Measurements from ENCODE around the gene UCK2. TPM values are rescaled to one million over a fixed set of nuclear protein-coding genes. Genes with fewer than 3 reads are reported as not detected.

Gene UCK2
- total and polyA plus RNA-seq, 10 of the 15 experiments (the other 5 are each of a cell fraction or from before 2014, with no cell fraction given) = 55.3 to 106 (median 84.9) TPM

DNA sequence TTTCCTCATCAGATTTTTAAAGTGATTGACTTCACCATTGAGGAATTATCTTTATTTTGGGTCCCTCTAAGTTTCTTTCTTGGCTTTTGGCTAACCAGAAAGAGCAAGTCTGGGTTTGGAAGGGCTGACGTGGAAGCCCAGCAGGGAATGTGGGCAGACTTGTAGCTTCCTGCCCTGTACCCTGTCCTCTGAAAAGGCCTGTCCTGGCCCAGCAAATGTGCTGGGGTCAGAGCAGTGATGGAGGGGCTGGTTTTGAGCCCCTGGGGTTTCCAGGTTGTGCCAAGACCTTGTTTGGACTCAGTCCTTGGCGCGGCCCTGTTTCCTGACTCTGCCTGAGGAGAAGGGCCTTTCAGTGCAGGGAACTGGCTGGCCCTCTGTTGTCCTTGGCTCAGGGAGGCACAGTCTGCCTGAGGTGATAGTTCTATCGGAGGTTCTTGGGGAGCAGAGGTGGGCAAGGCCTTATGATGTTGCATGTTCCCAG, 72.1 kb downstream of the UCK2 start:
- Histone ChIP-seq H3K79me2 (ENCODE audit: control insufficient read depth, insufficient read depth, low read length) (no peaks in the 10 kb centered on the region), H3K36me3 (ENCODE audit: control insufficient read depth in 2 of 2, insufficient read depth in 2 of 2, low read length in 1 of 2) (peaks cover 8 to 27% of the 10 kb centered on the region in 2 experiments), H2AFZ (ENCODE audit: control insufficient read depth, low read depth, low read length) (no peak overlapping the region), H3K9me3 (replicated peaks; ENCODE audit: control insufficient read depth, insufficient read depth, low read length) (no peaks in the 10 kb centered on the region), H3K4me2 (ENCODE audit: control insufficient read depth, insufficient read depth) (no peak overlapping the region), H3K27me3 (replicated peaks in 1 of 2; ENCODE audit: control insufficient read depth in 2 of 2, insufficient read depth in 2 of 2, low read length in 1 of 2) (no peaks in the 10 kb centered on the region), H3K4me3 (no peak overlapping the region), H3K9ac (ENCODE audit: control insufficient read depth, insufficient read depth, low read length) (no peak overlapping the region), H4K20me1 (ENCODE audit: control insufficient read depth, insufficient read depth) (no peaks in the 10 kb centered on the region), H3K4me1 (ENCODE audit: control insufficient read depth, insufficient read depth, low read length) (no peaks in the 10 kb centered on the region), H3K27ac (ENCODE audit: control insufficient read depth, insufficient read depth) (no peak overlapping the region)
- TF ChIP-seq ZNF274 (IDR thresholded peaks at IDR 0.05; ENCODE audit: insufficient read depth, insufficient read length) (no peak), PAX5 (IDR thresholded peaks at IDR 0.05; ENCODE audit: borderline replicate concordance, low read depth, low read length) (no peak), ZNF24 (IDR thresholded peaks at IDR 0.05) (no peak), NFIC (IDR thresholded peaks at IDR 0.05; ENCODE audit: low read depth, low read length) (no peak), KAT2A (conservative IDR thresholded peaks at IDR 0.05; ENCODE audit: control insufficient read depth, low read depth, low read length) (no peak), CREB1 (IDR thresholded peaks at IDR 0.05; ENCODE audit: low read depth) (no peak), NFYB (IDR thresholded peaks at IDR 0.05; ENCODE audit: insufficient read depth, low read depth, low read length) (no peak), NFXL1 (IDR thresholded peaks at IDR 0.05; ENCODE audit: borderline replicate concordance) (no peak)
- TF ChIP-seq, protein P1, sequence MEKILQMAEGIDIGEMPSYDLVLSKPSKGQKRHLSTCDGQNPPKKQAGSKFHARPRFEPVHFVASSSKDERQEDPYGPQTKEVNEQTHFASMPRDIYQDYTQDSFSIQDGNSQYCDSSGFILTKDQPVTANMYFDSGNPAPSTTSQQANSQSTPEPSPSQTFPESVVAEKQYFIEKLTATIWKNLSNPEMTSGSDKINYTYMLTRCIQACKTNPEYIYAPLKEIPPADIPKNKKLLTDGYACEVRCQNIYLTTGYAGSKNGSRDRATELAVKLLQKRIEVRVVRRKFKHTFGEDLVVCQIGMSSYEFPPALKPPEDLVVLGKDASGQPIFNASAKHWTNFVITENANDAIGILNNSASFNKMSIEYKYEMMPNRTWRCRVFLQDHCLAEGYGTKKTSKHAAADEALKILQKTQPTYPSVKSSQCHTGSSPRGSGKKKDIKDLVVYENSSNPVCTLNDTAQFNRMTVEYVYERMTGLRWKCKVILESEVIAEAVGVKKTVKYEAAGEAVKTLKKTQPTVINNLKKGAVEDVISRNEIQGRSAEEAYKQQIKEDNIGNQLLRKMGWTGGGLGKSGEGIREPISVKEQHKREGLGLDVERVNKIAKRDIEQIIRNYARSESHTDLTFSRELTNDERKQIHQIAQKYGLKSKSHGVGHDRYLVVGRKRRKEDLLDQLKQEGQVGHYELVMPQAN (conservative IDR thresholded peaks at IDR 0.05) = no peak
- TF ChIP-seq, protein P2, sequence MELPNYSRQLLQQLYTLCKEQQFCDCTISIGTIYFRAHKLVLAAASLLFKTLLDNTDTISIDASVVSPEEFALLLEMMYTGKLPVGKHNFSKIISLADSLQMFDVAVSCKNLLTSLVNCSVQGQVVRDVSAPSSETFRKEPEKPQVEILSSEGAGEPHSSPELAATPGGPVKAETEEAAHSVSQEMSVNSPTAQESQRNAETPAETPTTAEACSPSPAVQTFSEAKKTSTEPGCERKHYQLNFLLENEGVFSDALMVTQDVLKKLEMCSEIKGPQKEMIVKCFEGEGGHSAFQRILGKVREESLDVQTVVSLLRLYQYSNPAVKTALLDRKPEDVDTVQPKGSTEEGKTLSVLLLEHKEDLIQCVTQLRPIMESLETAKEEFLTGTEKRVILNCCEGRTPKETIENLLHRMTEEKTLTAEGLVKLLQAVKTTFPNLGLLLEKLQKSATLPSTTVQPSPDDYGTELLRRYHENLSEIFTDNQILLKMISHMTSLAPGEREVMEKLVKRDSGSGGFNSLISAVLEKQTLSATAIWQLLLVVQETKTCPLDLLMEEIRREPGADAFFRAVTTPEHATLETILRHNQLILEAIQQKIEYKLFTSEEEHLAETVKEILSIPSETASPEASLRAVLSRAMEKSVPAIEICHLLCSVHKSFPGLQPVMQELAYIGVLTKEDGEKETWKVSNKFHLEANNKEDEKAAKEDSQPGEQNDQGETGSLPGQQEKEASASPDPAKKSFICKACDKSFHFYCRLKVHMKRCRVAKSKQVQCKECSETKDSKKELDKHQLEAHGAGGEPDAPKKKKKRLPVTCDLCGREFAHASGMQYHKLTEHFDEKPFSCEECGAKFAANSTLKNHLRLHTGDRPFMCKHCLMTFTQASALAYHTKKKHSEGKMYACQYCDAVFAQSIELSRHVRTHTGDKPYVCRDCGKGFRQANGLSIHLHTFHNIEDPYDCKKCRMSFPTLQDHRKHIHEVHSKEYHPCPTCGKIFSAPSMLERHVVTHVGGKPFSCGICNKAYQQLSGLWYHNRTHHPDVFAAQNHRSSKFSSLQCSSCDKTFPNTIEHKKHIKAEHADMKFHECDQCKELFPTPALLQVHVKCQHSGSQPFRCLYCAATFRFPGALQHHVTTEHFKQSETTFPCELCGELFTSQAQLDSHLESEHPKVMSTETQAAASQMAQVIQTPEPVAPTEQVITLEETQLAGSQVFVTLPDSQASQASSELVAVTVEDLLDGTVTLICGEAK (IDR thresholded peaks at IDR 0.05; ENCODE audit: borderline replicate concordance) = no peak
- TF ChIP-seq, protein P3, sequence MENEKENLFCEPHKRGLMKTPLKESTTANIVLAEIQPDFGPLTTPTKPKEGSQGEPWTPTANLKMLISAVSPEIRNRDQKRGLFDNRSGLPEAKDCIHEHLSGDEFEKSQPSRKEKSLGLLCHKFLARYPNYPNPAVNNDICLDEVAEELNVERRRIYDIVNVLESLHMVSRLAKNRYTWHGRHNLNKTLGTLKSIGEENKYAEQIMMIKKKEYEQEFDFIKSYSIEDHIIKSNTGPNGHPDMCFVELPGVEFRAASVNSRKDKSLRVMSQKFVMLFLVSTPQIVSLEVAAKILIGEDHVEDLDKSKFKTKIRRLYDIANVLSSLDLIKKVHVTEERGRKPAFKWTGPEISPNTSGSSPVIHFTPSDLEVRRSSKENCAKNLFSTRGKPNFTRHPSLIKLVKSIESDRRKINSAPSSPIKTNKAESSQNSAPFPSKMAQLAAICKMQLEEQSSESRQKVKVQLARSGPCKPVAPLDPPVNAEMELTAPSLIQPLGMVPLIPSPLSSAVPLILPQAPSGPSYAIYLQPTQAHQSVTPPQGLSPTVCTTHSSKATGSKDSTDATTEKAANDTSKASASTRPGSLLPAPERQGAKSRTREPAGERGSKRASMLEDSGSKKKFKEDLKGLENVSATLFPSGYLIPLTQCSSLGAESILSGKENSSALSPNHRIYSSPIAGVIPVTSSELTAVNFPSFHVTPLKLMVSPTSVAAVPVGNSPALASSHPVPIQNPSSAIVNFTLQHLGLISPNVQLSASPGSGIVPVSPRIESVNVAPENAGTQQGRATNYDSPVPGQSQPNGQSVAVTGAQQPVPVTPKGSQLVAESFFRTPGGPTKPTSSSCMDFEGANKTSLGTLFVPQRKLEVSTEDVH (IDR thresholded peaks at IDR 0.05; ENCODE audit: low read depth, partially characterized antibody) = no peak
- TF ChIP-seq, protein P4, sequence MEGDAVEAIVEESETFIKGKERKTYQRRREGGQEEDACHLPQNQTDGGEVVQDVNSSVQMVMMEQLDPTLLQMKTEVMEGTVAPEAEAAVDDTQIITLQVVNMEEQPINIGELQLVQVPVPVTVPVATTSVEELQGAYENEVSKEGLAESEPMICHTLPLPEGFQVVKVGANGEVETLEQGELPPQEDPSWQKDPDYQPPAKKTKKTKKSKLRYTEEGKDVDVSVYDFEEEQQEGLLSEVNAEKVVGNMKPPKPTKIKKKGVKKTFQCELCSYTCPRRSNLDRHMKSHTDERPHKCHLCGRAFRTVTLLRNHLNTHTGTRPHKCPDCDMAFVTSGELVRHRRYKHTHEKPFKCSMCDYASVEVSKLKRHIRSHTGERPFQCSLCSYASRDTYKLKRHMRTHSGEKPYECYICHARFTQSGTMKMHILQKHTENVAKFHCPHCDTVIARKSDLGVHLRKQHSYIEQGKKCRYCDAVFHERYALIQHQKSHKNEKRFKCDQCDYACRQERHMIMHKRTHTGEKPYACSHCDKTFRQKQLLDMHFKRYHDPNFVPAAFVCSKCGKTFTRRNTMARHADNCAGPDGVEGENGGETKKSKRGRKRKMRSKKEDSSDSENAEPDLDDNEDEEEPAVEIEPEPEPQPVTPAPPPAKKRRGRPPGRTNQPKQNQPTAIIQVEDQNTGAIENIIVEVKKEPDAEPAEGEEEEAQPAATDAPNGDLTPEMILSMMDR (IDR thresholded peaks at IDR 0.05 in 2 of 3, conservative IDR thresholded peaks at IDR 0.05 in 1 of 3; ENCODE audit: control insufficient read depth in 2 of 3, extremely low read depth in 1 of 3, insufficient read depth in 1 of 3, low read depth in 3 of 3, low read length in 3 of 3) = no peak
- in situ Hi-C loops (cut with MboI) (no loop called here), intact Hi-C loops (cut with micrococcal nuclease; ENCODE audit: unreplicated experiment) (no loop called here)
- 100% methylated on average over 4 of the region's 4 CpGs for WGBS (ENCODE audit: insufficient coverage, insufficient replicate concordance, low lambda C conversion rate, missing lambda C conversion rate)
- POLR2A ChIA-PET = interaction anchor here (0.5 kb wide), 1 partner anchor 49 kb away, joined by 3 read pairs; no protein-coding TSS in a partner anchor
- FAIRE-seq (no peak), ATAC-seq (no peak), DNase-seq (ENCODE audit: low read depth, low spot score) (no peak)
- no TSS peak for BruUV-seq (replicated peaks)
- CTCF ChIA-PET = no interaction called here
- SMC1A ChIA-PET (ENCODE audit: uncharacterized antibody, unreplicated experiment) = interaction anchor here (0.6 to 1.3 kb wide), 3 partner anchors 14 to 28 kb away, joined by 3 to 4 read pairs (median 3); no protein-coding TSS in a partner anchor
- RAD21 ChIA-PET (ENCODE audit: unreplicated experiment) = no interaction called here
